ENCODE results near the gene NSUN5.

DNA sequence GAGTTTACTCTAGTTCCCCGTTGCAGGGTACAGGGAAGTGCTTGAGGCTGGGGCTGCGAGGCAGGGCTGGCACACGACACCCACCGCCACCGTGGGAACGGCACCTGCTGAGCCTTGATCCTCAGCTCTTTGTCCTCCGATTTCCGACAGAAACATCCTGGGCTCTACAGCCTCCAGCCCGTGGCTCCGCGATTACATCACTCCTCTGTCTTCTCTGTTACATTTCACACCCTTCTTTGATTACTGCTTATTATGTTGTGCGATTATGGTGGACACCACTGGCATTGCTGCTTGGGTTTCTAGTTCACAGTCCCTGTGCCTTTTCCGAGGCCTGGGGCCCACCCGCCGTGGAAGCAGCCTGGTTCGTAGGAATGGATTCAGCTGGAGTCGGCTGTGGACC, 46.2 kb upstream of the NSUN5 start:
- TF ChIP-seq, protein P1, sequence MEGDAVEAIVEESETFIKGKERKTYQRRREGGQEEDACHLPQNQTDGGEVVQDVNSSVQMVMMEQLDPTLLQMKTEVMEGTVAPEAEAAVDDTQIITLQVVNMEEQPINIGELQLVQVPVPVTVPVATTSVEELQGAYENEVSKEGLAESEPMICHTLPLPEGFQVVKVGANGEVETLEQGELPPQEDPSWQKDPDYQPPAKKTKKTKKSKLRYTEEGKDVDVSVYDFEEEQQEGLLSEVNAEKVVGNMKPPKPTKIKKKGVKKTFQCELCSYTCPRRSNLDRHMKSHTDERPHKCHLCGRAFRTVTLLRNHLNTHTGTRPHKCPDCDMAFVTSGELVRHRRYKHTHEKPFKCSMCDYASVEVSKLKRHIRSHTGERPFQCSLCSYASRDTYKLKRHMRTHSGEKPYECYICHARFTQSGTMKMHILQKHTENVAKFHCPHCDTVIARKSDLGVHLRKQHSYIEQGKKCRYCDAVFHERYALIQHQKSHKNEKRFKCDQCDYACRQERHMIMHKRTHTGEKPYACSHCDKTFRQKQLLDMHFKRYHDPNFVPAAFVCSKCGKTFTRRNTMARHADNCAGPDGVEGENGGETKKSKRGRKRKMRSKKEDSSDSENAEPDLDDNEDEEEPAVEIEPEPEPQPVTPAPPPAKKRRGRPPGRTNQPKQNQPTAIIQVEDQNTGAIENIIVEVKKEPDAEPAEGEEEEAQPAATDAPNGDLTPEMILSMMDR (tag by site-specific recombination; IDR thresholded peaks at IDR 0.05), result no peak
- TF ChIP-seq, protein P2, sequence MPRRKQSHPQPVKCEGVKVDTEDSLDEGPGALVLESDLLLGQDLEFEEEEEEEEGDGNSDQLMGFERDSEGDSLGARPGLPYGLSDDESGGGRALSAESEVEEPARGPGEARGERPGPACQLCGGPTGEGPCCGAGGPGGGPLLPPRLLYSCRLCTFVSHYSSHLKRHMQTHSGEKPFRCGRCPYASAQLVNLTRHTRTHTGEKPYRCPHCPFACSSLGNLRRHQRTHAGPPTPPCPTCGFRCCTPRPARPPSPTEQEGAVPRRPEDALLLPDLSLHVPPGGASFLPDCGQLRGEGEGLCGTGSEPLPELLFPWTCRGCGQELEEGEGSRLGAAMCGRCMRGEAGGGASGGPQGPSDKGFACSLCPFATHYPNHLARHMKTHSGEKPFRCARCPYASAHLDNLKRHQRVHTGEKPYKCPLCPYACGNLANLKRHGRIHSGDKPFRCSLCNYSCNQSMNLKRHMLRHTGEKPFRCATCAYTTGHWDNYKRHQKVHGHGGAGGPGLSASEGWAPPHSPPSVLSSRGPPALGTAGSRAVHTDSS (tag by site-specific recombination; IDR thresholded peaks at IDR 0.05), result no peak
- TF ChIP-seq ZNF335 (tag by site-specific recombination; conservative IDR thresholded peaks at IDR 0.05) (no peak), ZNF354C (tag by site-specific recombination; IDR thresholded peaks at IDR 0.05; ENCODE audit: borderline replicate concordance, low read depth) (no peak), YY1 (tag by site-specific recombination; IDR thresholded peaks at IDR 0.05) (no peak), ZNF433 (tag by site-specific recombination; IDR thresholded peaks at IDR 0.05; ENCODE audit: low read depth) (no peak), ZNF140 (tag by site-specific recombination; IDR thresholded peaks at IDR 0.05) (no peak)
- TF ChIP-seq, protein P3, sequence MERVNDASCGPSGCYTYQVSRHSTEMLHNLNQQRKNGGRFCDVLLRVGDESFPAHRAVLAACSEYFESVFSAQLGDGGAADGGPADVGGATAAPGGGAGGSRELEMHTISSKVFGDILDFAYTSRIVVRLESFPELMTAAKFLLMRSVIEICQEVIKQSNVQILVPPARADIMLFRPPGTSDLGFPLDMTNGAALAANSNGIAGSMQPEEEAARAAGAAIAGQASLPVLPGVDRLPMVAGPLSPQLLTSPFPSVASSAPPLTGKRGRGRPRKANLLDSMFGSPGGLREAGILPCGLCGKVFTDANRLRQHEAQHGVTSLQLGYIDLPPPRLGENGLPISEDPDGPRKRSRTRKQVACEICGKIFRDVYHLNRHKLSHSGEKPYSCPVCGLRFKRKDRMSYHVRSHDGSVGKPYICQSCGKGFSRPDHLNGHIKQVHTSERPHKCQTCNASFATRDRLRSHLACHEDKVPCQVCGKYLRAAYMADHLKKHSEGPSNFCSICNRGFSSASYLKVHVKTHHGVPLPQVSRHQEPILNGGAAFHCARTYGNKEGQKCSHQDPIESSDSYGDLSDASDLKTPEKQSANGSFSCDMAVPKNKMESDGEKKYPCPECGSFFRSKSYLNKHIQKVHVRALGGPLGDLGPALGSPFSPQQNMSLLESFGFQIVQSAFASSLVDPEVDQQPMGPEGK (tag by site-specific recombination; IDR thresholded peaks at IDR 0.05), result no peak
- TF ChIP-seq, protein P4, sequence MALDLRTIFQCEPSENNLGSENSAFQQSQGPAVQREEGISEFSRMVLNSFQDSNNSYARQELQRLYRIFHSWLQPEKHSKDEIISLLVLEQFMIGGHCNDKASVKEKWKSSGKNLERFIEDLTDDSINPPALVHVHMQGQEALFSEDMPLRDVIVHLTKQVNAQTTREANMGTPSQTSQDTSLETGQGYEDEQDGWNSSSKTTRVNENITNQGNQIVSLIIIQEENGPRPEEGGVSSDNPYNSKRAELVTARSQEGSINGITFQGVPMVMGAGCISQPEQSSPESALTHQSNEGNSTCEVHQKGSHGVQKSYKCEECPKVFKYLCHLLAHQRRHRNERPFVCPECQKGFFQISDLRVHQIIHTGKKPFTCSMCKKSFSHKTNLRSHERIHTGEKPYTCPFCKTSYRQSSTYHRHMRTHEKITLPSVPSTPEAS (tag by site-specific recombination; IDR thresholded peaks at IDR 0.05), result no peak
